Common myeloid progenitor, CD34-positive (primary cell): Measurements from ENCODE around the gene CXorf58.
"Not testable (repeated sequence)": the region's sequence is repeated elsewhere in the genome, so short reads cannot be mapped to it uniquely, and the experiment has no call there.

Experiments
- CTCF ChIA-PET: fragments of 350-600 bp; sonication (Branson Sonifier 250); formaldehyde crosslinking; loops from one replicate; lab custom pipeline; 2021; ENCODE audit warnings: antibody characterized with exemption; lab: Charles Lee
- POLR2A ChIA-PET: fragments of 350-600 bp; sonication (Branson Sonifier 250); formaldehyde crosslinking; loops from one replicate; lab custom pipeline; 2021; ENCODE audit warnings: antibody characterized with exemption; lab: Charles Lee
- DNase-seq, 3 donors: peaks; one replicate each; pipeline versions ENCODE4 v3.0.0 to v3.0.0-alpha.2; 2013
- H3K27ac ChIP-seq, 2 experiments: 1 replicate in 1 of 2; 2 replicates in 1 of 2; pipeline ENCODE4 v1.7.0; 2013; ENCODE audit warnings: inconsistent platforms in 2 of 2, low read length in 2 of 2, mild to moderate bottlenecking in 2 of 2, low read depth in 1 of 2, moderate library complexity in 1 of 2; ENCODE audit not compliant: severe bottlenecking in 2 of 2, insufficient read depth in 1 of 2, poor library complexity in 1 of 2
- H3K27me3 ChIP-seq, 5 experiments: replicated peaks in 2 of 5; 1 replicate in 3 of 5; 2 replicates in 2 of 5; pipeline versions ENCODE4 v1.6.1 to v1.7.0; 2013; ENCODE audit warnings: low read length in 4 of 5, mild to moderate bottlenecking in 2 of 5, moderate library complexity in 2 of 5, inconsistent platforms in 1 of 5; ENCODE audit not compliant: insufficient read depth in 5 of 5, control insufficient read depth in 4 of 5
- H3K36me3 ChIP-seq, 4 experiments: 1 replicate in 2 of 4; 2 replicates in 2 of 4; pipeline versions ENCODE4 v1.6.1 to v1.7.0; 2013; ENCODE audit warnings: low read length in 3 of 4, control low read depth in 1 of 4, mild to moderate bottlenecking in 1 of 4; ENCODE audit not compliant: control insufficient read depth in 4 of 4, insufficient read depth in 4 of 4
- H3K4me1 ChIP-seq, 4 experiments: 1 replicate in 3 of 4; 2 replicates in 1 of 4; pipeline versions ENCODE4 v1.6.1 to v1.7.1; 2013; ENCODE audit warnings: low read length in 3 of 4, mild to moderate bottlenecking in 3 of 4, control low read depth in 1 of 4, inconsistent platforms in 1 of 4, moderate library complexity in 1 of 4; ENCODE audit not compliant: control insufficient read depth in 4 of 4, insufficient read depth in 4 of 4; ENCODE audit errors: control extremely low read depth in 1 of 4
- H3K4me3 ChIP-seq, 7 experiments: 1 replicate in 4 of 7; 2 replicates in 3 of 7; pipeline versions ENCODE4 v1.5.1 to v1.7.0; 2013; ENCODE audit warnings: mild to moderate bottlenecking in 7 of 7, low read length in 6 of 7, moderate library complexity in 6 of 7, inconsistent platforms in 2 of 7, low read depth in 2 of 7, control low read depth in 1 of 7; ENCODE audit not compliant: insufficient read depth in 4 of 7, control insufficient read depth in 1 of 7; ENCODE audit errors: extremely low read depth in 1 of 7
- H3K9me3 ChIP-seq, 5 experiments: 1 replicate in 4 of 5; 2 replicates in 1 of 5; pipeline versions ENCODE4 v1.6.1 to v1.7.1; 2013; ENCODE audit warnings: low read length in 4 of 5, mild to moderate bottlenecking in 2 of 5, inconsistent platforms in 1 of 5, low read depth in 1 of 5, moderate library complexity in 1 of 5; ENCODE audit not compliant: control insufficient read depth in 4 of 5, insufficient read depth in 2 of 5; ENCODE audit errors: control extremely low read depth in 1 of 5
- WGBS: methylation state at CpG from one replicate; pipeline ENCODE4 v1.1.5; 2013; ENCODE audit not compliant: insufficient coverage; 5-methylcytosine and 5-hydroxymethylcytosine counted together

The CXorf58 gene

GRCh38 chrX:23965630-23966029, 57.8 kb downstream of the CXorf58 start:
- CTCF ChIA-PET, H3K36me3 ChIP-seq: not testable (repeated sequence)

GRCh38 chrX:23978491-23978890, 70.7 kb downstream of the CXorf58 start:
- WGBS = 85% methylated on average over 4 of the region's 4 CpGs
- no peak for DNase-seq
- no peak overlapping the region for H3K27ac ChIP-seq
- H3K4me1 ChIP-seq = no peaks in the 10 kb centered on the region
- H3K9me3 ChIP-seq = no peaks in the 10 kb centered on the region
- H3K4me3 ChIP-seq = no peak overlapping the region
- H3K36me3 ChIP-seq = peaks cover 0 to 5% (median 0%) of the 10 kb centered on the region in 4 experiments
- ChIA-PET CTCF (interaction anchor here (0.6 kb wide), 1 partner anchor 53 kb away, joined by 5 read pairs; no protein-coding TSS in a partner anchor), POLR2A (no interaction called here)
- peaks cover 0 to 7% (median 0%) of the 10 kb centered on the region in 5 experiments for H3K27me3 ChIP-seq

More at GRCh38 chrX:23965630-23966029, 57.8 kb downstream of the CXorf58 start:
- H3K27me3 ChIP-seq, POLR2A ChIA-PET, H3K4me1 ChIP-seq, H3K9me3 ChIP-seq, H3K4me3 ChIP-seq, DNase-seq, H3K27ac ChIP-seq: not testable (repeated sequence)
- 100% methylated on average over 1 of the region's 8 CpGs for WGBS

GRCh38 chrX:23980011-23980441, 72.2 kb downstream of the CXorf58 start:
- H3K27ac ChIP-seq = no peak overlapping the region
- POLR2A ChIA-PET = no interaction called here

GRCh38 chrX:23981222-23981621, 73.4 kb downstream of the CXorf58 start:
- Histone ChIP-seq H3K4me3 (no peak overlapping the region), H3K9me3 (no peaks in the 10 kb centered on the region), H3K4me1 (no peaks in the 10 kb centered on the region), H3K27me3 (peaks cover 0 to 10% (median 0%) of the 10 kb centered on the region in 5 experiments), H3K36me3 (peaks cover 0 to 11% (median 1%) of the 10 kb centered on the region in 4 experiments), H3K27ac (no peak overlapping the region)
- DNase-seq = no peak
- WGBS = 68% methylated on average over 4 of the region's 4 CpGs
- CTCF ChIA-PET = no interaction called here
- POLR2A ChIA-PET = no interaction called here

More at GRCh38 chrX:23980011-23980441, 72.2 kb downstream of the CXorf58 start:
- no peaks in the 10 kb centered on the region for H3K4me1 ChIP-seq
- H3K36me3 ChIP-seq = peaks cover 0 to 7% (median 0%) of the 10 kb centered on the region in 4 experiments
- no peak for DNase-seq
- WGBS = 69% methylated on average over 3 of the region's 5 CpGs
- CTCF ChIA-PET = no interaction called here
- H3K9me3 ChIP-seq = no peaks in the 10 kb centered on the region
- no peak overlapping the region for H3K4me3 ChIP-seq
- peaks cover 0 to 12% (median 0%) of the 10 kb centered on the region in 5 experiments for H3K27me3 ChIP-seq

GRCh38 chrX:23981711-23982110, 73.9 kb downstream of the CXorf58 start:
- WGBS = 66% methylated on average over 2 of the region's 2 CpGs
- no peak overlapping the region for H3K4me3 ChIP-seq
- H3K4me1 ChIP-seq = no peaks in the 10 kb centered on the region
- no peaks in the 10 kb centered on the region for H3K9me3 ChIP-seq
- ChIA-PET POLR2A (interaction anchor here (0.7 kb wide), 2 partner anchors 36 to 261 kb away, joined by 3 to 5 read pairs; no protein-coding TSS in a partner anchor), CTCF (no interaction called here)
- peaks cover 0 to 10% (median 0%) of the 10 kb centered on the region in 5 experiments for H3K27me3 ChIP-seq
- H3K27ac ChIP-seq = no peak overlapping the region
- H3K36me3 ChIP-seq = peaks cover under 1 to 14% (median 5%) of the 10 kb centered on the region in 4 experiments
- no peak for DNase-seq

- 86% methylated on average over 1 of the region's 1 CpG for WGBS
- no peaks in the 10 kb centered on the region for H3K4me1 ChIP-seq
- no peak for DNase-seq
- no peak overlapping the region for H3K27ac ChIP-seq
- H3K4me3 ChIP-seq = no peak overlapping the region
- ChIA-PET POLR2A (interaction anchor here (0.6 kb wide), 1 partner anchor 169 kb away, joined by 3 read pairs; no protein-coding TSS in a partner anchor), CTCF (no interaction called here)
- H3K36me3 ChIP-seq = peaks cover 4 to 22% (median 8%) of the 10 kb centered on the region in 4 experiments
- no peaks in the 10 kb centered on the region for H3K9me3 ChIP-seq
- peaks cover 0 to 12% (median 0%) of the 10 kb centered on the region in 5 experiments for H3K27me3 ChIP-seq
These were observed 75.1 kb downstream of the CXorf58 start for GRCh38 chrX:23982891-23983290.
